ENCODE results near the gene PDSS2.

The PDSS2 gene

DNA sequence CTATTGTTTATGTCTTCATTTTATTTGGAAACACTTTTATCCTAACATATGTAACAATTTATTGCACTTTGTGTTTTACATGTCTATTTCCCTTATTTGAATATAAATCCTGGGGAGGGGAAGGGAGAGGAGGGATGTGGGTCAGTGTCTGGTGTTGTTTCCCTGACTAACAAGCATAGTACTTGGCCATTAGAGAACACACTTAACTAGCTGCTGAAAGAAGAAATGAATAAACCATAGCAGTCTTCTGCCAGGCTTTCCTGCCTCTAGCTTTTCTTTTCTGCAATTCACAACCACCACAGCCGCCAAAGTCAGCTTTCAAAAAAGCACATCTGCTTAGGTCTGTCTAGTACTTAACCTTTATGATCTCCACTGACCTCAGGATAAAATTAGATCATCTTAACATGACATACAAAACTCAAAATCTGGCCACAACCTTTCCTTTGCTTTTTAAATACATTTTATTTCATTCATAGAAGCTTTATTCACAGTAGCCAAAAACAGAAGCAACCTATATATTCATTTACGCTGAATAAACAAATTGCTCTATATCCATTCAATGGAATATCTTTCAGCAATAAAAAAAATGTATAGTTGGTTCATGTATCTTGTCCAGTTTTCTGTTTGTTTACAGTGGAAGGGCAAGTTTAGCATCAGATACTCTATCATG is 16.3 kb downstream of the PDSS2 start:
- TF ChIP-seq GATA2 (IDR thresholded peaks at IDR 0.05; ENCODE audit: low read depth, low read length) (no peak), GATA3 (IDR thresholded peaks at IDR 0.05; ENCODE audit: low read depth, low read length) (no peak)

DNA sequence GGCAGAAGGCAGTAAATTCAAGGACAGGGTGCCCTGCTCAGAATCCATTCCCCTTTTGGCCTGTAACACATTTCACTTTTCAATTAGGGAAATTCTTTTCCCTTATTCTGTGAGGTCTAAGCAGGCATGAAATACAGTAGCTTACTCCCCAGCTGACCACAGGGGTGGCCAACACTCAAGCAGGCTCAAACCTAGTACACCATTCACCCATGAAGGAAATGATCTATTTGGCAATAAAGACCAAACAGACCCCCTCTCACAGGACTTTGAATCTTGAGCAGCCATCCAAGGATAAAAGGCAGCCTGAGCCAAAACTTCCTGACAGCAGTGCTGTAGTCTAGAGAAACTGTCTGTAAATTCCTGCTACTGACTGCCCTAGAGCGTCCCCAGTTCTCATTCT is 17.7 kb downstream of the PDSS2 start:
- TF ChIP-seq GATA2 (IDR thresholded peaks at IDR 0.05; ENCODE audit: low read depth, low read length) (no peak), GATA3 (IDR thresholded peaks at IDR 0.05; ENCODE audit: low read depth, low read length) (no peak)

GRCh38 chr6:107440936-107441335 is 18.4 kb downstream of the PDSS2 start:
- TF ChIP-seq GATA2 (IDR thresholded peaks at IDR 0.05; ENCODE audit: low read depth, low read length) (no peak), GATA3 (IDR thresholded peaks at IDR 0.05; ENCODE audit: low read depth, low read length) (no peak)

GRCh38 chr6:107439406-107439805 is 20.0 kb downstream of the PDSS2 start:
- TF ChIP-seq GATA3 (IDR thresholded peaks at IDR 0.05; ENCODE audit: low read depth, low read length) (no peak), GATA2 (IDR thresholded peaks at IDR 0.05; ENCODE audit: low read depth, low read length) (no peak)

DNA sequence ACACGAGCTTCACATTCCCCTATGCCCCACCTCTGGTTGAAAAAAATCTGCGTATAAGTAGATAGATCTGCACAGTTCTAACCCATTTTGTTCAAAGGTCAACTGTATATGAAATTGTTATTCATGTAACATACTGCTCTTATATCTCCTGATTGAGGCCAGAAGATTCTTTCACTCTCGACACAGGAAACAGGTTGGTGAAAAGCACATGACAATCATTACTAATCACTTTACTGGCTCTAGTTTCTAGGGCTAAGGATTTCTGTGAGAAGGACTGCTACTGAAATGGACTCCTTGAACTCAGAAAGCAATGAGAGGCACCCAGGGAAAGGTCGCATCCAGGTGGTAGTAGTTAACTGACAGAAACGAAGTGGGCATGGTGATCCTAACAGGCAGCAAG is 21.7 kb downstream of the PDSS2 start:
- TF ChIP-seq GATA2 (IDR thresholded peaks at IDR 0.05; ENCODE audit: low read depth, low read length) (no peak), GATA3 (IDR thresholded peaks at IDR 0.05; ENCODE audit: low read depth, low read length) (no peak)

DNA sequence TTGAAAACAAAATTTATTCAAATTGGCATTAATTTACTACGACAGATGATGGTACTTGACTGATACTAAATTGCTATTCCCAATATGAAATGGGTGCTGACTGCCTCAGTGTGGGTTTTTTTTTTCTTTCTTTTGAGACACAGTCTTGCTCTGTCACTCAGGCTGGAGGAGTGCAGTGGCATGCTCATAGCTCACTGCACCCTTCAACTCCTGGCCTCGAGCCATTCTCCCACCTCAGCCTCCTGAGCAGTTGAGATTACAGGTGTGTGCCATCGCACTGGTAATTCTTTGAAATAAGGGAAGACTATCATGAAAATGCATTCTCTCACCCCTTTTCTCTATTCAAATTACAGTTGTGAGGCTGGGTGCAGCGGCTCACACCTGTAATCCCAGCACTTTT is 22.5 kb downstream of the PDSS2 start:
- TF ChIP-seq GATA3 (IDR thresholded peaks at IDR 0.05; ENCODE audit: low read depth, low read length): no peak
- no peak for TF ChIP-seq GATA2 (IDR thresholded peaks at IDR 0.05; ENCODE audit: low read depth, low read length)

GRCh38 chr6:107435798-107436197 is 23.6 kb downstream of the PDSS2 start:
- TF ChIP-seq GATA2 (IDR thresholded peaks at IDR 0.05; ENCODE audit: low read depth, low read length) (no peak), GATA3 (IDR thresholded peaks at IDR 0.05; ENCODE audit: low read depth, low read length) (no peak)

GRCh38 chr6:107434812-107435211 is 24.6 kb downstream of the PDSS2 start:
- TF ChIP-seq GATA2 (IDR thresholded peaks at IDR 0.05; ENCODE audit: low read depth, low read length) (no peak), GATA3 (IDR thresholded peaks at IDR 0.05; ENCODE audit: low read depth, low read length) (no peak)

GRCh38 chr6:107423474-107423990 is 35.8 kb downstream of the PDSS2 start:
- TF ChIP-seq GATA3 (IDR thresholded peaks at IDR 0.05; ENCODE audit: low read depth, low read length) (no peak), GATA2 (IDR thresholded peaks at IDR 0.05; ENCODE audit: low read depth, low read length) (no peak)

- no peak for TF ChIP-seq GATA2 (IDR thresholded peaks at IDR 0.05; ENCODE audit: low read depth, low read length)
- no peak for TF ChIP-seq GATA3 (IDR thresholded peaks at IDR 0.05; ENCODE audit: low read depth, low read length)
Observed at GRCh38 chr6:107421696-107422256, 37.6 kb downstream of the PDSS2 start.

GRCh38 chr6:107419733-107420132 is 39.6 kb downstream of the PDSS2 start:
- TF ChIP-seq GATA2 (IDR thresholded peaks at IDR 0.05; ENCODE audit: low read depth, low read length) (no peak), GATA3 (IDR thresholded peaks at IDR 0.05; ENCODE audit: low read depth, low read length) (no peak)

DNA sequence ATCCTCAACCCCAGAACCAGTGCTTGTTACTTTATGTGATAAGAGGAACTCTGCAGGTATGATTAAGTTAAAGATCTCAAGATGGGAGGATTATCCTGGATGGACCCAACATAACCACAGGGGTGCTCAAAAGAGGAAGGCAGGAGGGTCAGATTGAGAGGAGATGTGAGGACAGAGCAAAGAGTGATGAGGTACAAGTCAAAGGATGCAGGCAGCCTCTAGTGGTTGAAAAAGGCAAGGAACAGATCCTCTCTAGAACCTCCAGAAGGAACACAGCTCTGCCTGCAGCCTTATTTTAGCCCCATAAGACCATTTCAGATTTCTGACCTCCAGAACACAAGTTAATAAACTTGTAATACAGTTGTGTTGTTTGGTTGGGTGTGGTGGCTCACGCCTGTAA is 41.2 kb downstream of the PDSS2 start:
- TF ChIP-seq GATA3 (IDR thresholded peaks at IDR 0.05; ENCODE audit: low read depth, low read length) (no peak), GATA2 (IDR thresholded peaks at IDR 0.05; ENCODE audit: low read depth, low read length) (no peak)

GRCh38 chr6:107416145-107416544 is 43.2 kb downstream of the PDSS2 start:
- TF ChIP-seq GATA3 (IDR thresholded peaks at IDR 0.05; ENCODE audit: low read depth, low read length) (peak; percentile 88), GATA2 (IDR thresholded peaks at IDR 0.05; ENCODE audit: low read depth, low read length) (peak; percentile 86)

DNA sequence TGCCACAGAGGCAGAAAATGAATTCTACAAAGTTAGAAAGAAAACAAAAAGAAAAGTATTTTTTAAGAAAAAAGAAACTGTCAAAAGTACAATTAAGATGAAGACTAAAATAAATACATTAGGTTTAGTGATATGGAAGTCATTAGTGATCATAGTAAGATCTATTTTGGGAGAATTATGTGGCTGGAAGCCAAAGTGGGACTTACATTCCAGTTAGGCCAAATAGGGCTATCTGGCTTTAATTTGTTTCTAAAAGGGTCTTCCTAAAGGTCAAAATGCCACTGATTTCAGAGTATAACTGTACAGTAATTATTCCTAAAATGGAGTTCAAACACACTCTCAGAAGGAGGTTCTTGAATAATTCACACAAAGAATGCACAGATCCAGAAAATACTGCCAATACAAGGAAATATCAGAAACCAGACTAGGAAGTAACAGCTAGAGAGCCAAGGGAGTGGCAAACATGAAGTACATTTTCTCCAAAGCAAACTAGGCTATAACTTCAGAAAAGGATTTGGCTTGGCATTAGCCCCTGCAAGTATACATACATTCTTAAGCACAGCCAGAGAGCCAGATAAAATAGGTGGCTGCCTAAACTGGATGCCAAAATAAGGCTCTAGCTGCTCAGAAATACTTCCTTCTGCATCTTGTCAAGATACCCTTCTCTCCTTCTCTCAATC is 45.3 kb downstream of the PDSS2 start:
- no peak for TF ChIP-seq GATA3 (IDR thresholded peaks at IDR 0.05; ENCODE audit: low read depth, low read length)
- TF ChIP-seq GATA2 (IDR thresholded peaks at IDR 0.05; ENCODE audit: low read depth, low read length): no peak

DNA sequence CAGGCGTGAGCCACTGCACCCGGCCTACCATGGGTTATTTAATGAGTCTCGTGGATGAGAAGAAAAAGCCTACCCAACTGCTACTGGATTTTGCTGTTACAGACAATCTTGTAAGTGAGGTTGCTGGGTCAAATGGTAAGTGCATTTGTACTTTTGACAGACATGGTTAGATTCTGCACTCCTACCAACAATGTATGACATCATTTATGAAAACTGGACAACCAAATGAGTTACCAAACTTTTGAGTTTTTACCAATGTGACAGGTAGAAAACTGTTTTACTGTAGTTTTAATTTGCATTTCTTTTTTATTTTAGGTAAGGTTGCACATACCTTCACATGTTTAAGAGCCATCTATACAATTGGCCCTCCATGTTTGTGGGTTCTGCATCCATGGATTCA is 48.2 kb downstream of the PDSS2 start:
- TF ChIP-seq GATA3 (IDR thresholded peaks at IDR 0.05; ENCODE audit: low read depth, low read length) (no peak), GATA2 (IDR thresholded peaks at IDR 0.05; ENCODE audit: low read depth, low read length) (no peak)
